Measurements from ENCODE around the gene MAP3K10. TPM values are rescaled to one million over a fixed set of nuclear protein-coding genes. Genes with fewer than 3 reads are reported as not detected.

Gene MAP3K10
- total and polyA plus RNA-seq, 2 donors (not counting 1 experiment from before 2014, with no cell fraction given) = 22.5 to 41.6 TPM

DNA sequence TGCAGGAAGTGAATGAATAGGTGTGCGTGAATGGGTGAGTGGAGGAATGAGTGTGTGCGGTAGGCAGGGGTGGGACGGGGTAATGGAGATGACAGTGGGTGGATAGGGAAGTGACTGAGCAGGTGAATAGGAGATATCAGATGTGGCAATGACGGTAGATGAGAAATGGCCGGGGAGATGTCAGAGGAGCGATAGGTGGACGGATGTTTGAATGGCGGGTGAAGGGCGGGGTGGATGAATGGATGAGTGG is 25.5 kb downstream of the MAP3K10 start:
- Histone ChIP-seq H3K27me3 (replicated peaks in 1 of 4; ENCODE audit: control extremely low read depth in 1 of 4, control insufficient read depth in 3 of 4, insufficient read depth in 4 of 4, low read length in 3 of 4) (peaks cover 0 to 36% (median 19%) of the 10 kb centered on the region in 4 experiments), H3K9me3 (ENCODE audit: control extremely low read depth in 1 of 3, control insufficient read depth in 2 of 3, insufficient read depth in 1 of 3, low read length in 2 of 3) (peaks cover 0 to 15% (median 0%) of the 10 kb centered on the region in 3 donors), H4K20me1 (ENCODE audit: control insufficient read depth, insufficient read depth, low read length, poor library complexity, severe bottlenecking) (no peaks in the 10 kb centered on the region), H3K4me2 (replicated peaks; ENCODE audit: low read depth, low read length, poor library complexity, severe bottlenecking) (no peak overlapping the region), H3K36me3 (replicated peaks in 1 of 2; ENCODE audit: control extremely low read depth in 1 of 2, control insufficient read depth in 1 of 2, extremely low read depth in 1 of 2, insufficient read depth in 2 of 2, low read length in 1 of 2) (no peaks in the 10 kb centered on the region), H3K4me3 (ENCODE audit: control extremely low read depth in 1 of 5, extremely low read depth in 1 of 5, insufficient read depth in 1 of 5, low read depth in 2 of 5, low read length in 4 of 5) (no peak overlapping the region), H3K79me2 (ENCODE audit: control insufficient read depth, insufficient read depth, low read length) (no peaks in the 10 kb centered on the region), H3K4me1 (ENCODE audit: control insufficient read depth in 2 of 2, insufficient read depth in 2 of 2, low read length in 2 of 2) (peaks cover 9 to 23% of the 10 kb centered on the region in 2 donors), H2AFZ (ENCODE audit: insufficient read depth, low read depth, low read length, poor library complexity, severe bottlenecking) (no peak overlapping the region), H3K9ac (ENCODE audit: low read length) (no peak overlapping the region), H3K27ac (ENCODE audit: low read length in 2 of 2) (no peak overlapping the region)
- Mint-ChIP-seq H3K9me3 (ENCODE audit: insufficient read depth) (no peaks in the 10 kb centered on the region), H3K27ac (no peak overlapping the region), H3K4me1 (peaks cover 6% of the 10 kb centered on the region), H3K27me3 (peaks cover 33% of the 10 kb centered on the region), H3K4me3 (no peak overlapping the region)
- TF ChIP-seq EZH2 (IDR thresholded peaks at IDR 0.05; ENCODE audit: borderline replicate concordance, insufficient read depth, low read depth, low read length, poor library complexity, severe bottlenecking) = no peak
- TF ChIP-seq, protein P1, sequence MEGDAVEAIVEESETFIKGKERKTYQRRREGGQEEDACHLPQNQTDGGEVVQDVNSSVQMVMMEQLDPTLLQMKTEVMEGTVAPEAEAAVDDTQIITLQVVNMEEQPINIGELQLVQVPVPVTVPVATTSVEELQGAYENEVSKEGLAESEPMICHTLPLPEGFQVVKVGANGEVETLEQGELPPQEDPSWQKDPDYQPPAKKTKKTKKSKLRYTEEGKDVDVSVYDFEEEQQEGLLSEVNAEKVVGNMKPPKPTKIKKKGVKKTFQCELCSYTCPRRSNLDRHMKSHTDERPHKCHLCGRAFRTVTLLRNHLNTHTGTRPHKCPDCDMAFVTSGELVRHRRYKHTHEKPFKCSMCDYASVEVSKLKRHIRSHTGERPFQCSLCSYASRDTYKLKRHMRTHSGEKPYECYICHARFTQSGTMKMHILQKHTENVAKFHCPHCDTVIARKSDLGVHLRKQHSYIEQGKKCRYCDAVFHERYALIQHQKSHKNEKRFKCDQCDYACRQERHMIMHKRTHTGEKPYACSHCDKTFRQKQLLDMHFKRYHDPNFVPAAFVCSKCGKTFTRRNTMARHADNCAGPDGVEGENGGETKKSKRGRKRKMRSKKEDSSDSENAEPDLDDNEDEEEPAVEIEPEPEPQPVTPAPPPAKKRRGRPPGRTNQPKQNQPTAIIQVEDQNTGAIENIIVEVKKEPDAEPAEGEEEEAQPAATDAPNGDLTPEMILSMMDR (IDR thresholded peaks at IDR 0.05) = no peak
- DNase-seq = no peak
- 44% methylated on average over 9 of the region's 9 CpGs for WGBS (ENCODE audit: insufficient coverage)
- no peak for ATAC-seq (ENCODE audit: low read depth)
- ChIA-PET POLR2A (no interaction called here), CTCF (no interaction called here)
- intact Hi-C loops (cut with micrococcal nuclease) = no loop called here

DNA sequence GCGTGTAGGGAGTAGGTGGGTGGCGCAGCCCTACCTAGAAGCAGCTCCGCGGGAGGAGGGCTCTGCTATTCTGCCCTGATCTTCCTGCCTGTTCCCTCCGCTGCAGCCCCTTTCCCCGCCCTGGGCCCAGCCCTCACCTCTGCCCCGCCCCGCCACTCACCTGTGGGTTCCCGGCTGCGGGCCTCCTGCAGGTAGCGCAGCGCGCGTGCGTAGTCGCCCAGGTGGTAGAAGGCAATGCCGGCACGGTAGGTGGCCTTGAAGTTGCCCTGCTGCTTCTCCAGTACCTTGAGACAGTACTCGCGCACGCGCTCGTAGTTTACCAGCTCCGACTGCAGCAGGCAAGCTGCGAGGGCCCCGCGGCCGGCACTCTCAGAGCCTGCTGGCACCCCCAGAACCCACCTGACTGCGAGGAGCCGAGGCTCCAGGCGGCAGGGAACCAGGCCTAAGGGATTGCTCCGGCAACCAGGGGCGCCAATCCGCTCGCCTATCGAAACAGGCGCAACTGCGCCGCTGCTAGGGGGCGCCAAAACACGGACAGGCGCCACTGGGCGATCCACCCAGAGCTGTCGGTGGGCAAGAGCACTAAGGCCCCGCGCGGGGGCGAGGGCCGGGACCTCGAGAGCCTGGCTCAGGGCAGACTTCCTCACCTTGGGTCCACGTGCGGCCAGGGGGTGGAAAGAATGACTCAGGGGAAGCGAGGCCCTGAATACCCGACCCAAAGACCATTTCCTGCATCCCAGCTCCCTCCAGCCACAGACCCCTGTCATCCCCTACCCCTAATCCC is 26.0 kb downstream of the MAP3K10 start:
- DNase-seq (no peak), ATAC-seq (ENCODE audit: low read depth) (no peak)
- peaks cover 38% of the 10 kb centered on the region for H3K27me3 Mint-ChIP-seq
- Histone ChIP-seq H3K27ac (ENCODE audit: low read length in 2 of 2) (no peak overlapping the region), H3K9ac (ENCODE audit: low read length) (no peak overlapping the region), H4K20me1 (ENCODE audit: control insufficient read depth, insufficient read depth, low read length, poor library complexity, severe bottlenecking) (no peaks in the 10 kb centered on the region), H3K36me3 (replicated peaks in 1 of 2; ENCODE audit: control extremely low read depth in 1 of 2, control insufficient read depth in 1 of 2, extremely low read depth in 1 of 2, insufficient read depth in 2 of 2, low read length in 1 of 2) (no peaks in the 10 kb centered on the region), H3K27me3 (replicated peaks in 1 of 4; ENCODE audit: control extremely low read depth in 1 of 4, control insufficient read depth in 3 of 4, insufficient read depth in 4 of 4, low read length in 3 of 4) (peaks cover 0 to 36% (median 19%) of the 10 kb centered on the region in 4 experiments), H3K79me2 (ENCODE audit: control insufficient read depth, insufficient read depth, low read length) (no peaks in the 10 kb centered on the region), H2AFZ (ENCODE audit: insufficient read depth, low read depth, low read length, poor library complexity, severe bottlenecking) (no peak overlapping the region), H3K4me3 (ENCODE audit: control extremely low read depth in 1 of 5, extremely low read depth in 1 of 5, insufficient read depth in 1 of 5, low read depth in 2 of 5, low read length in 4 of 5) (no peak overlapping the region), H3K4me2 (replicated peaks; ENCODE audit: low read depth, low read length, poor library complexity, severe bottlenecking) (peak overlapping the region; percentile 48), H3K4me1 (ENCODE audit: control insufficient read depth in 2 of 2, insufficient read depth in 2 of 2, low read length in 2 of 2) (peaks cover 9 to 23% of the 10 kb centered on the region in 2 donors), H3K9me3 (ENCODE audit: control extremely low read depth in 1 of 3, control insufficient read depth in 2 of 3, insufficient read depth in 1 of 3, low read length in 2 of 3) (peaks cover 0 to 19% (median 0%) of the 10 kb centered on the region in 3 donors)
- peaks cover 10% of the 10 kb centered on the region for H3K4me1 Mint-ChIP-seq
- ChIA-PET CTCF (interaction anchor here (0.6 kb wide), 1 partner anchor 425 kb away, joined by 3 read pairs; no protein-coding TSS in a partner anchor), POLR2A (no interaction called here)
- intact Hi-C loops (cut with micrococcal nuclease) = no loop called here
- H3K4me3 Mint-ChIP-seq = no peak overlapping the region
- H3K9me3 Mint-ChIP-seq (ENCODE audit: insufficient read depth) = no peaks in the 10 kb centered on the region
- H3K27ac Mint-ChIP-seq = no peak overlapping the region
- 24% methylated on average over 49 of the region's 54 CpGs for WGBS (ENCODE audit: insufficient coverage)
- TF ChIP-seq, protein P1 (IDR thresholded peaks at IDR 0.05) = no peak
- TF ChIP-seq EZH2 (IDR thresholded peaks at IDR 0.05; ENCODE audit: borderline replicate concordance, insufficient read depth, low read depth, low read length, poor library complexity, severe bottlenecking) = no peak
